K562 (cell line): ENCODE measurements around the gene TAF4.

Source experiments
- ATF1 ChIP-seq, 2 experiments: fragments of 450-650 bp in 1 of 2; IDR thresholded peaks; 2 replicates each; pipeline ENCODE4 v1.6.1; 2016; ENCODE audit warnings: missing compliant biosample characterization in 1 of 2, missing genetic modification characterization in 1 of 2
- MEF2A ChIP-seq: IDR thresholded peaks from 2 replicates; pipeline ENCODE4 v1.6.1; 2011; ENCODE audit warnings: low read depth, mild to moderate bottlenecking, low read length, moderate library complexity; ENCODE audit not compliant: control insufficient read depth
- NCOR1 ChIP-seq: fragments of 450-650 bp; IDR thresholded peaks from 2 replicates; pipeline ENCODE4 v1.6.1; 2016; ENCODE audit warnings: mild to moderate bottlenecking, moderate library complexity
- POLR2A ChIP-seq: fragments of 450-650 bp; conservative IDR thresholded peaks from 2 replicates; pipeline ENCODE4 v1.6.1; 2016
- POLR2AphosphoS5 ChIP-seq: IDR thresholded peaks from 2 replicates; pipeline ENCODE4 v1.6.1; 2011; ENCODE audit warnings: mild to moderate bottlenecking, low read depth, low read length, moderate library complexity; ENCODE audit not compliant: control insufficient read depth, insufficient read depth
- RBM25 ChIP-seq: fragments of 200-400 bp; formaldehyde crosslinking; IDR thresholded peaks from 2 replicates; pipeline ENCODE4 v1.6.1; 2018; ENCODE audit warnings: low read length, low read depth, moderate library complexity; ENCODE audit not compliant: severe bottlenecking
- TF ChIP-seq, protein P1 (sequence below), 2 experiments: fragments of 450-650 bp in 1 of 2; sonication (generic) in 1 of 2; formaldehyde crosslinking in 1 of 2; IDR thresholded peaks in 1 of 2; conservative IDR thresholded peaks in 1 of 2; 2 replicates each; pipeline versions ENCODE4 v1.6.1 to v1.8.1; 2016 to 2023; ENCODE audit warnings: mild to moderate bottlenecking in 2 of 2, moderate library complexity in 2 of 2, inconsistent platforms in 1 of 2, missing genetic modification reagents in 1 of 2
- TF ChIP-seq, protein P2 (sequence below): sonication (generic); formaldehyde crosslinking; IDR thresholded peaks from 2 replicates; pipeline ENCODE4 v1.9.0; 2022; ENCODE audit warnings: mild to moderate bottlenecking, missing genetic modification reagents
- TF ChIP-seq, protein P3 (sequence below): fragments of 150-350 bp; conservative IDR thresholded peaks from 2 replicates; pipeline ENCODE4 v1.6.1; 2014; ENCODE audit warnings: low read length

DNA sequence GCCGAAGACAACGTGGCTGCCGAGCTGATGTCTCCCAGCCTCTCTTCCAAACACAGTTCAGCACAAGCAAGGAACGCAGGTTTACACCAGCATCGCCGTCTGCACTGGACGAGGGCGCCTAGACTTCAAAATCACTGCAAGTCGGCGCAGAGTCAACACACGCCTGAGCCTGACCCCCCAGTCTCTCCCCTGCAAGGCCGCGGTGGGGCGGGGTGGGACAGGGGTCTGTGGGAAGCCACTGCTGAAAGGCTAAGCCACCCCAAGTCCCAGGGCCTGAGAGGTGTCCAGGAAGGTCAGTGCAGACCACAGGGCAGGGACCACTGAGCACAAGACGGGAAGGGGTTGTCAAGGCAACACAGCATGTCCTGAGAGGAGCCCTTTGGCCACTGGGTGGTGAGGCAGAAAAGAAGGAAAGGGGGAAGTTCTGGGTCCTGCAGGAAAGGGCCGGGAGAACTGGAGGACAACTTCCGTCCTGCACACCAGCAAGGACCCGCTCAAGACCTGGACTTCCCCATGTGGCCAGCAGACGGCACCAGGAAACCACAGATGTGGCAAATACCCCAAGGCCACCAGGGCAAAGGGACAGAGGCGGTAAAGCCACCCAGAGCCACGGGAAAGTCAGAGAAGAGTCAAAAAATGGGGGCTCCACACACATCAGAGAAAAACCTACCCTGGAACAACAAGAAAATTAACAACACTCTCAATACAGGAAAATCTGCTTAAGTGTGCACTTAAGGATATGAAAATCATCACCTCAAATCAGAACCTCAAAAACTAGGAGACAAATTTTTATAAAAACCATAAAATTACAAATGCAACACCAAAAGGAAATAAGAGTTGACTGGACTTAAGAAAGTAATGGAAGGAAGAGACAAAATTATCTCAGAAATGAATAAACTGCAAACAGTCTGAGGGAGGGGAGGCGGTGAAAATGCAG, 84.8 kb downstream of the TAF4 start:
- TF ChIP-seq, protein P1, sequence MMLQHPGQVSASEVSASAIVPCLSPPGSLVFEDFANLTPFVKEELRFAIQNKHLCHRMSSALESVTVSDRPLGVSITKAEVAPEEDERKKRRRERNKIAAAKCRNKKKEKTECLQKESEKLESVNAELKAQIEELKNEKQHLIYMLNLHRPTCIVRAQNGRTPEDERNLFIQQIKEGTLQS (IDR thresholded peaks at IDR 0.05) = no peak
- TF ChIP-seq, protein P1 (CRISPR knock-in tag; conservative IDR thresholded peaks at IDR 0.05) = no peak
- TF ChIP-seq POLR2A = no peak
- TF ChIP-seq RBM25 = no peak
- TF ChIP-seq, protein P2, sequence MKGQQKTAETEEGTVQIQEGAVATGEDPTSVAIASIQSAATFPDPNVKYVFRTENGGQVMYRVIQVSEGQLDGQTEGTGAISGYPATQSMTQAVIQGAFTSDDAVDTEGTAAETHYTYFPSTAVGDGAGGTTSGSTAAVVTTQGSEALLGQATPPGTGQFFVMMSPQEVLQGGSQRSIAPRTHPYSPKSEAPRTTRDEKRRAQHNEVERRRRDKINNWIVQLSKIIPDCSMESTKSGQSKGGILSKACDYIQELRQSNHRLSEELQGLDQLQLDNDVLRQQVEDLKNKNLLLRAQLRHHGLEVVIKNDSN (CRISPR knock-in tag) = no peak
- no peak for TF ChIP-seq POLR2AphosphoS5
- TF ChIP-seq, protein P3, sequence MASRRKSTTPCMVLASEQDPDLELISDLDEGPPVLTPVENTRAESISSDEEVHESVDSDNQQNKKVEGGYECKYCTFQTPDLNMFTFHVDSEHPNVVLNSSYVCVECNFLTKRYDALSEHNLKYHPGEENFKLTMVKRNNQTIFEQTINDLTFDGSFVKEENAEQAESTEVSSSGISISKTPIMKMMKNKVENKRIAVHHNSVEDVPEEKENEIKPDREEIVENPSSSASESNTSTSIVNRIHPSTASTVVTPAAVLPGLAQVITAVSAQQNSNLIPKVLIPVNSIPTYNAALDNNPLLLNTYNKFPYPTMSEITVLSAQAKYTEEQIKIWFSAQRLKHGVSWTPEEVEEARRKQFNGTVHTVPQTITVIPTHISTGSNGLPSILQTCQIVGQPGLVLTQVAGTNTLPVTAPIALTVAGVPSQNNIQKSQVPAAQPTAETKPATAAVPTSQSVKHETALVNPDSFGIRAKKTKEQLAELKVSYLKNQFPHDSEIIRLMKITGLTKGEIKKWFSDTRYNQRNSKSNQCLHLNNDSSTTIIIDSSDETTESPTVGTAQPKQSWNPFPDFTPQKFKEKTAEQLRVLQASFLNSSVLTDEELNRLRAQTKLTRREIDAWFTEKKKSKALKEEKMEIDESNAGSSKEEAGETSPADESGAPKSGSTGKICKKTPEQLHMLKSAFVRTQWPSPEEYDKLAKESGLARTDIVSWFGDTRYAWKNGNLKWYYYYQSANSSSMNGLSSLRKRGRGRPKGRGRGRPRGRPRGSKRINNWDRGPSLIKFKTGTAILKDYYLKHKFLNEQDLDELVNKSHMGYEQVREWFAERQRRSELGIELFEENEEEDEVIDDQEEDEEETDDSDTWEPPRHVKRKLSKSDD = no peak
- no peak for TF ChIP-seq MEF2A
- TF ChIP-seq ATF1 (CRISPR knock-in tag; IDR thresholded peaks at IDR 0.05) = no peak
- TF ChIP-seq ATF1 (tag; IDR thresholded peaks at IDR 0.05) = no peak
- no peak for TF ChIP-seq NCOR1
